Mucosa of stomach (tissue), 1 donor: Measurements from ENCODE around the gene INPP4A.

Experiments
- H3K27me3 ChIP-seq: one replicate; pipeline ENCODE4 v1.7.0; 2013; ENCODE audit warnings: mild to moderate bottlenecking, low read length; ENCODE audit not compliant: control insufficient read depth, insufficient read depth
- H3K36me3 ChIP-seq: one replicate; pipeline ENCODE4 v1.7.0; 2013; ENCODE audit warnings: low read length; ENCODE audit not compliant: control insufficient read depth, insufficient read depth
- H3K4me1 ChIP-seq: one replicate; pipeline ENCODE4 v1.7.0; 2013; ENCODE audit warnings: mild to moderate bottlenecking, low read length; ENCODE audit not compliant: control insufficient read depth, insufficient read depth
- H3K4me3 ChIP-seq: one replicate; pipeline ENCODE4 v1.7.0; 2013; ENCODE audit warnings: low read length
- H3K9ac ChIP-seq: one replicate; pipeline ENCODE4 v1.7.0; 2013; ENCODE audit warnings: mild to moderate bottlenecking, low read length, moderate library complexity
- H3K9me3 ChIP-seq: one replicate; pipeline ENCODE4 v1.7.0; 2013; ENCODE audit warnings: mild to moderate bottlenecking, low read length, moderate library complexity; ENCODE audit not compliant: control insufficient read depth
- donor health status: Pancreatic carcinoma.

INPP4A gene

DNA sequence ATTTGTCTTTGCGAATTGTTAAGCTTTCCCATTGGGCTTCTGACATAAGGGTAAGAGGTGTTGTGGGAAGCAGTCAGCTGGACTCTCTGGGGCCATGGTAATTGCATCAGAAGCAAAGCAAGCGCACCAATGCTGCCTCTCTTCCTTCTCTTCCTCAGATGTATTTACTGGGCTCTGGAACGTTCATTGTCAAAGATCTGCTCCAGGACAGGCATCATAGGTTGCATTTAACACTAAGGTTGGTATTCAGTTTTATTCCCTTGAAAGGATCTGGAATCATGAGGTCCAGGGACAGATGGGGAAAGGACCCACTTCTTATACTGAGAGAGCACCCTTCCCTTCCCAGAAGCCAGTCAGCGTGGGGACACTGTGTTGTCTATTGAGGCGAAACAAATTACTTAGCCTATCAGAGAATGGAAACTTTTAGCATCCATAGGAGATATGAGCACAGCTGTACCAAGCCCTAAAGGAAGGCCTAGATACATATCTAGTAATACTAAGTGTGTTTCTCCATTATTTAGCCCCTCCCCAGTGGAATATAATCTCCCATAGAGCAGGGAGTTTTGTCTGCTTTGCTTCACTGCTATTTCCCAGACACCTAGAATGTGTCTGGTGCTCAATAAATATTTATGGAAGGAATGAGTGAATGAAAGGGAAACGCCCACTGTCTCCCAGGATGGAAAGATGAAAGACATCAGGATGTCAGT lies 91.5 kb downstream of the INPP4A start:
- no peak overlapping the region for H3K4me3 ChIP-seq
- no peak overlapping the region for H3K9ac ChIP-seq
- H3K9me3 ChIP-seq = no peaks in the 10 kb centered on the region
- H3K4me1 ChIP-seq = no peaks in the 10 kb centered on the region
- H3K36me3 ChIP-seq = no peaks in the 10 kb centered on the region
- no peaks in the 10 kb centered on the region for H3K27me3 ChIP-seq

DNA sequence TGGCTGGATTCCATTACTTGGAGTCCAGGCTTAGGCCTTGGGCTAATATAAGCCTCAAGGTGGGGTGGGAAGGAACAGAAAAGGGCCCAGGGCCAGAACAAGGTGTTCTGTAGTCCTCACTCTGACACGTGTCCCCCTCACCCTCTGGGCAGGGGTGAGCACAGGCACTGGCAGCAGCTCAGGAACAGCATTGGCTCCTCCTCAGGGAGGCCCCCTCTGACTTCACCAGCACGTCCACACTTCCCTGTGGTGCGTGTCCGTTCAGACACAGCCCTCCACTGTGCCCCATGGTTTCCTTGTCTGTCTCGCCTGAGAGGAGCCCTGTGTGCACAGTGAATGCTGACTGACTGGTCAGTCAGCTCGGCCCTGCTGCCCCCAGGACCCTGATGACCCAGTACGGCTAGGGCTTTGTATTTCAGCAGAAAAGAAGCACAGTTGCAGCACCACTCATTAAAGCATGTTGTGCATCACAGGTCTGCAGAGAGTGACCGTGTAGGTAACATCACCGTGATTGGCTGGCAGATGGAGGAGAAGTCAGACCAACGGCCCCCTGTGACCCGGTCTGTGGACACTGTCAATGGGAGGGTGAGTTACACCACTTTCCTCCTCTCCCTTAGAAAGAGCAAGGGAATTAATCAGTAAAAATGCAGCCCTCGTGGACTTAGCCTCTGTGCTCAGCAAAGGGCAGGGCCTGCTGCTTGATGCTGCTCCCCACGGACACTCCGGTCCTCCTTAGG lies 92.9 kb downstream of the INPP4A start:
- Histone ChIP-seq H3K4me1 (no peaks in the 10 kb centered on the region), H3K27me3 (no peaks in the 10 kb centered on the region), H3K36me3 (no peaks in the 10 kb centered on the region), H3K9me3 (no peaks in the 10 kb centered on the region), H3K9ac (no peak overlapping the region), H3K4me3 (no peak overlapping the region)

DNA sequence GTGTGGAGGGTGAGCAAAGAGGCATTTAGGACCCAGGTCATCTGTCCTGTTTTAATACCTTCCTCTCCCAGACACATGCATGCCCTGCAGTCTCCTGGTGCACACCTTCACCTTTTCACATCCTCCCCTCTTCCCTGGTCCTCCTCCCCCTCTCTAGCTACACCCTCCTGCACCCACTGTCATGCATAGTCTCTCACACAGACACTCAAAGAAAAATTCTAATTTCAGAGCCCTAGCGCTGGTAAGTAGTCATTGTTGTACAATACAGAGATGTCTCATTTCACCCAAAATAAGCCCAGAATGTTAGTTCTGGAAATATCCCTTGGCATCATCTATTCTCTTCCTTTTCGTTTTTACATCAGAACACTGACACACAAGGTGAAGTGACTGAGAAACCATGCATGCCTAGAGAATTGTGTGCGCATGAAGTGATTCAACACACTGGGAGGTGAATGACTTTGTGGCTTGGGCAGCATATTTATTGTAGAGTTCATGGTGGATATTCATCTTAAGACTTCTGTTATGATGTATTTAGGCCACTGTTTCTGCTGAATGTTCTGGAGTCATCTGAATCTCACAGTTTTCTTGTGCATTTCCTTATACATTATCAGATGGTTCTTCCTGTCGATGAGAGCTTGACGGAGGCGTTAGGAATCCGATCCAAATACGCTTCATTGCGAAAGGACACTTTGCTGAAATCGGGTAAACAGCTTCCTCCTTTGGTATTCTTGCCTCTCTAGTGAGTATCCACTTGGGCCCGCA lies 93.8 kb downstream of the INPP4A start:
- Histone ChIP-seq H3K9ac (no peak overlapping the region), H3K36me3 (no peaks in the 10 kb centered on the region), H3K9me3 (no peaks in the 10 kb centered on the region), H3K27me3 (no peaks in the 10 kb centered on the region), H3K4me1 (no peaks in the 10 kb centered on the region), H3K4me3 (no peak overlapping the region)

DNA sequence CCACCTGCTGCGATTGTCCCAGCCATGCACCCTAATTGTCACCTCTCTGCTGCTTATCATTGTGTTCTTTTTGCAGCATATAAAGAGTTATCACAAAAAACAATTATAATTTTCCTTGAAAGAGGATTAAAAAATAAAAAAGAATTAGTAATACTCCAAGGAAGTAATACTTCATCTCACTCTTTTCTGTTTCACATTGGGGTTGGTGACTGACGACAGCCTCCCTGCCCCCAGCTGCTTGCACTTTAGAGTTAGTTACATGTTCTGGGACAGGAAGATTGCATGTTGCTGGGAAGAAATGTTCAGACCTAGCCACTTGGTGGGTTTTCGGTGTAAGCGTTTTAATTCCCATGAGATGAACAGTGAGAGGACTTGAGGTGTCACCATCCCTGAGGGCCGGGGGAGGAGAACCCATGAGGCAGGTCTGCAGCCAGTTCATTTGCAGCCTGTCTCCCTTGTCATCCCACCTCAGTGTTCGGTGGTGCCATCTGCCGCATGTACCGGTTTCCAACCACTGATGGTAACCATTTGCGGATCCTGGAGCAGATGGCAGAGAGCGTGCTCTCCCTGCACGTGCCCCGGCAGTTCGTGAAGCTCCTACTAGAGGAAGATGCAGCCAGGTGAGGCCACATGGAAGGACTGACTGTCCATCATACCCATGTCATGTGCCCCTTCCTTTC lies 94.5 kb downstream of the INPP4A start:
- Histone ChIP-seq H3K9ac (no peak overlapping the region), H3K4me3 (no peak overlapping the region), H3K4me1 (no peaks in the 10 kb centered on the region), H3K9me3 (no peaks in the 10 kb centered on the region), H3K36me3 (no peaks in the 10 kb centered on the region), H3K27me3 (no peaks in the 10 kb centered on the region)

DNA sequence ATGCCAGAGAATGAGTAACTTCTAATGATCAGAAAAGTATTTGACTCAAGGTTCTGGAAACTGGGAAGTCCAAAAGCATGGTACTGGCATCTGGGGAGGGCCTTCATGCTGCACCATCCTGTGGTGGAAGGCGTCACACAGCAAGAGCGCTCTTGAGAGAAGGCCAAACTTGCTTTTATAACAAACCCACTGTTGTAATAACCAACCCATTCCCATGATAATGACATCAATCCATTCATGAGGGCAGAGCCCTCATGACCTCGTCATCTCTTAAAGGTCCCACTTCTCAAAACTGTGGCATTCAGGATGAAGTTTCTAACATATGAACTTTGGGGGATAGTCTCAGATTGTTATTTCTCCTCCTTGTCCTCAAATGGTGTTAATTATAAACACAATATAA lies 95.9 kb downstream of the INPP4A start:
- H3K27me3 ChIP-seq = no peaks in the 10 kb centered on the region
- H3K4me3 ChIP-seq = no peak overlapping the region
- H3K4me1 ChIP-seq = no peaks in the 10 kb centered on the region
- no peaks in the 10 kb centered on the region for H3K9me3 ChIP-seq
- no peaks in the 10 kb centered on the region for H3K36me3 ChIP-seq
- H3K9ac ChIP-seq = no peak overlapping the region

DNA sequence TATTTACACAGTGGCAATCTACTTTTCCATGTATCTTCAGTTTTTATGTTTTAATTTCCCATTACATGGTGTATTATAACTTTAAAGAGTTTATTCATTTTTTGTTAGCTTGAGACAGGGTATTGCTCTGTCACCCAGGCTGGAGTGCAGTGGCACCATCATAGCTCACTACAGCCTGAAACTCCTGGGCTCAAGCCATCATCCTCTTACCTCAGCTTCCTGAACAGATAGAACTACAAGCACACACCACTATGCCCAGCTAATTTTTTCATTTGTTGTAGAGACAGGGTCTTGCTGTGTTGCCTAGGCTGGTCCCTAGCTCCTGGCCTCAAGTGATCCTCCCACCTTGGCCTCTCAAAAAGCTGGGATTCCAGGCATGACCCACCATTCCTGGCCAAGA lies 96.8 kb downstream of the INPP4A start:
- Histone ChIP-seq H3K36me3 (no peaks in the 10 kb centered on the region), H3K4me1 (no peaks in the 10 kb centered on the region), H3K27me3 (no peaks in the 10 kb centered on the region), H3K9me3 (no peaks in the 10 kb centered on the region), H3K9ac (no peak overlapping the region), H3K4me3 (no peak overlapping the region)

DNA sequence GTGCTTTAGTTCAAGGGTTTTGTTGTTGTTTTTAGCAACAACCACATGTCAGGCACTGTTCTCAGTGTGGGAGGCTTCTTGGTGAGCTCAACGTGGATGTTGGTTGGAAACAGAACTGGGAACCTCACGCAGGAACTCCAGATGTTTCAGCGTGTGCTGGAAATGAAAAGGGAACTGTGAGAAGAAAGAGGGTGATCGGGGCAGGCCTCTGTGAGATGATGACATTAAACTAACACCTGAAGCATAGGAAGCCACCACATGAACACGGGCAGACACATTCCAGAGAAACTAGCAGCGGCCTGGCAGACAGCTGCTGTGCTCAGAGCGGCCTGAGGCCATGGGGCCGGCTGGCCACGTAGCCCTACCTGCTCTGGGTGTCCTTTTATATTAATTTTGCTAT lies 97.2 kb downstream of the INPP4A start:
- H3K36me3 ChIP-seq = no peaks in the 10 kb centered on the region
- H3K9ac ChIP-seq = no peak overlapping the region
- H3K4me3 ChIP-seq = no peak overlapping the region
- no peaks in the 10 kb centered on the region for H3K4me1 ChIP-seq
- no peaks in the 10 kb centered on the region for H3K9me3 ChIP-seq
- no peaks in the 10 kb centered on the region for H3K27me3 ChIP-seq

DNA sequence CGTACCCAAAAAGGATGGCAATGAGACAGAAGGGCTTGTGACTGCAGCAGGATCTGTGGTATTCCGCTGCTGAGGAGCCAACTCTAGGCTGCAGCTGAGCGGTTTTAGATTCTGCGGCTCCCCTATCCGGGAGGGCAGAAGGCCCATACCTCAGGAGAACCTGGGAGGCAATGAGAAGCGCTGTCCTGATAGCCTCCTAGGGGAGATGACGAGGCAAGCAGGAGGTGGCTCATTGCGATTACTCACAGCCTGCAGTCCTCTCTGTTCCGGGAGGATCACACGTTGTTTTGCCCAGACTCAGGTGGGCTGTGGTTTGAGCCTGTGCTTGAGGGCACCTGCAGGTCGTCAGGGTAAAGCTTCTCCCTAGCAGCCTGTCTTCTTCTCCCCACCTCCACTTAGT lies 98.6 kb downstream of the INPP4A start:
- no peaks in the 10 kb centered on the region for H3K36me3 ChIP-seq

DNA sequence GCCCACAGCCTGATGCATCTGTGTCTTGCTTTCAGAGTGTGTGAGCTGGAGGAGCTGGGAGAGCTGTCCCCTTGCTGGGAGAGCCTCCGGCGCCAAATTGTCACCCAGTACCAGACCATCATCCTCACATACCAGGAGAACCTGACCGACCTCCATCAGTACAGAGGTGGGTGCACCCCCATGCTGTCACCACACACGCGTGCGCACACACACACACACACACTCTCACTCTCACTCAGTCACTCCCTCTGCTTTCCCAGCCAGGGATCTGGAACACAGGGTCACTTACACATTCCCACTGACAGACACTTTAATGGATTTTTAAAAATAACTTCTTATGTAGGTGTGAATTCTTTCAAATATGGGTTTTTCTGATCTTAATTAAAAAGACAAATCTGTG lies 99.2 kb downstream of the INPP4A start:
- Histone ChIP-seq H3K9ac (no peak overlapping the region), H3K27me3 (no peaks in the 10 kb centered on the region), H3K36me3 (no peaks in the 10 kb centered on the region), H3K9me3 (no peaks in the 10 kb centered on the region), H3K4me3 (no peak overlapping the region), H3K4me1 (no peaks in the 10 kb centered on the region)

More for the DNA sequence above, 98.6 kb downstream of the INPP4A start:
- Histone ChIP-seq H3K27me3 (no peaks in the 10 kb centered on the region), H3K4me3 (no peak overlapping the region), H3K4me1 (no peaks in the 10 kb centered on the region), H3K9ac (no peak overlapping the region), H3K9me3 (no peaks in the 10 kb centered on the region)

DNA sequence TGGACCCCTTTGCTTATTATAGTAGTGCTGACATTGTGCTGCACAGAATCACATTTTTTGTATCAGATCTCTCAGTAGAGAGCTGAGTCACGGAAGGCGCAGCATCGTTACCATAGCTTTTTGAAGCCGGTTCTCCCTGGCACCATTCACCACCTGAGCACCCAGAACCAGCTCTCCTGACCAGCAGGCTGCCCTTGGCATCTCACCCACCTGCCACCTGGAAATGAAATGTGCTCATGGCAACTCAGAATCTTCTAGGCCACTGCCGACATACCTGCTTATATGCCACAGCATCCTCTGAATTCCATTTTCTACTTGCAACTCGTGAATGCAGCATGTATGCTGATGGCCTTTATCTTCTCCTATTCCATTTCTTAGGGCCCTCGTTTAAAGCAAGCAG lies 100.9 kb downstream of the INPP4A start:
- Histone ChIP-seq H3K9ac (no peak overlapping the region), H3K9me3 (no peaks in the 10 kb centered on the region), H3K4me1 (no peaks in the 10 kb centered on the region), H3K36me3 (no peaks in the 10 kb centered on the region), H3K27me3 (no peaks in the 10 kb centered on the region), H3K4me3 (no peak overlapping the region)

DNA sequence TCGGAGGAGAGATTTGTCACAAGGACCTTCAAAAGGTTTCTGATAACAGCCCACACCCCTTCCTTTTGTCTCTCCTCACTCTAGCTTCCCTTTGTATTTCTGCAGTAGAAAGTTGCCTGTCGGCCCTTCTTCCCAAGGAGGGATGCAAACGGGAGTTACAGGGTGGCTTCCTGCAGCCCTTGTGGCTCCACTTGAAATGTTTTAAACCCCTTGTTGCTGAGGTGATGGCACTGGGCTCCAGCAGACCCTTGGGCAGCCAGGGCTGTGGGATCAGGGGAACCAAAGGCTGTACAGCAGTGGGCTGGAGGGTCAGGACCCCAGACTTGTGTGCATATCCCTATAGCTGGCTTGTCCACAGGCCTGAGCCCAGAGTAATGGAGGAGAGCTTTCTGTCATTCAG lies 101.5 kb downstream of the INPP4A start:
- H3K36me3 ChIP-seq = no peaks in the 10 kb centered on the region

More for the DNA sequence above, 101.5 kb downstream of the INPP4A start:
- Histone ChIP-seq H3K4me1 (no peaks in the 10 kb centered on the region), H3K9ac (no peak overlapping the region), H3K4me3 (no peak overlapping the region), H3K9me3 (no peaks in the 10 kb centered on the region), H3K27me3 (no peaks in the 10 kb centered on the region)
